GM19238 (cell line): ENCODE measurements around the gene HS3ST4.
"Not testable (repeated sequence)": the region's sequence is repeated elsewhere in the genome, so short reads cannot be mapped to it uniquely, and the experiment has no call there.

Experiments used
- DNase-seq: peaks from one replicate; pipeline ENCODE4 v3.0.0; 2011; ENCODE audit warnings: low spot score; ENCODE audit not compliant: insufficient read length

HS3ST4 gene

GRCh38 chr16:26087091-26087490 is 395.3 kb downstream of the HS3ST4 start:
- no peak for DNase-seq

GRCh38 chr16:26091511-26091910 is 399.8 kb downstream of the HS3ST4 start:
- no peak for DNase-seq

GRCh38 chr16:26098206-26098605 is 406.4 kb downstream of the HS3ST4 start:
- DNase-seq = not testable (repeated sequence)

GRCh38 chr16:26102369-26102768 is 410.6 kb downstream of the HS3ST4 start:
- no peak for DNase-seq

- no peak for DNase-seq
These were observed 417.2 kb downstream of the HS3ST4 start for GRCh38 chr16:26108836-26109505.

GRCh38 chr16:26111900-26112299 is 420.1 kb downstream of the HS3ST4 start:
- DNase-seq = no peak

GRCh38 chr16:26118575-26118974 is 426.8 kb downstream of the HS3ST4 start:
- DNase-seq = no peak

GRCh38 chr16:26120729-26121128 is 429.0 kb downstream of the HS3ST4 start:
- DNase-seq = no peak

GRCh38 chr16:26128296-26128695 is 436.5 kb downstream of the HS3ST4 start:
- DNase-seq = no peak

GRCh38 chr16:26129997-26130396 is 438.2 kb downstream of the HS3ST4 start:
- no peak for DNase-seq

GRCh38 chr16:26133416-26134093 is 441.8 kb downstream of the HS3ST4 start:
- no peak for DNase-seq

- DNase-seq = no peak
These were observed 442.8 kb downstream of the HS3ST4 start for GRCh38 chr16:26134588-26134987.

GRCh38 chr16:26137956-26138355 is 446.2 kb downstream of the HS3ST4 start:
- DNase-seq = no peak

- no peak for DNase-seq
These were observed 447.3 kb downstream of the HS3ST4 start for GRCh38 chr16:26139091-26139490.

- no peak for DNase-seq
These were observed 448.1 kb downstream of the HS3ST4 start for GRCh38 chr16:26139884-26140283.

- no peak for DNase-seq
These were observed 457.8 kb downstream of the HS3ST4 start for GRCh38 chr16:26149364-26150190.

- no peak for DNase-seq
These were observed 463.5 kb downstream of the HS3ST4 start for GRCh38 chr16:26155221-26155620.

GRCh38 chr16:26157319-26157718 is 465.6 kb downstream of the HS3ST4 start:
- DNase-seq = no peak

GRCh38 chr16:26158142-26158759 is 466.5 kb downstream of the HS3ST4 start:
- DNase-seq = no peak

- DNase-seq = no peak
These were observed 469.9 kb downstream of the HS3ST4 start for GRCh38 chr16:26161461-26162180.

GRCh38 chr16:26169473-26169872 is 477.7 kb downstream of the HS3ST4 start:
- no peak for DNase-seq
